Ureter (tissue), 1 donor: ENCODE measurements around the gene EFNA5. TPM values are rescaled to one million over a fixed set of nuclear protein-coding genes. Genes with fewer than 3 reads are reported as not detected.

Experiments used
- DNase-seq: peaks from one replicate; pipeline ENCODE4 v3.0.0-alpha.2; 2020; ENCODE audit warnings: low spot score
- total RNA-seq: library from RNA; stranded (reverse); gene quantifications from one replicate; pipeline ENCODE4 v1.2.4, GENCODE V29; 2023
- donor health status: DM: yes; HTN: yes; CAD: no.

The EFNA5 gene
- total RNA-seq, 1 donor from 2014 or later = 60.4 TPM

GRCh38 chr5:107570805-107571531, 99.8 kb downstream of the EFNA5 start:
- peak; percentile 55 for DNase-seq

GRCh38 chr5:107570181-107570580, 100.6 kb downstream of the EFNA5 start:
- DNase-seq = no peak

- DNase-seq = no peak
Observed at GRCh38 chr5:107567901-107568671, 102.7 kb downstream of the EFNA5 start.

- no peak for DNase-seq
Observed at GRCh38 chr5:107566986-107567385, 103.8 kb downstream of the EFNA5 start.

GRCh38 chr5:107565791-107566767, 104.7 kb downstream of the EFNA5 start:
- DNase-seq = no peak

GRCh38 chr5:107564931-107565372, 105.8 kb downstream of the EFNA5 start:
- DNase-seq = no peak

- DNase-seq = no peak
Observed at GRCh38 chr5:107563959-107564544, 106.7 kb downstream of the EFNA5 start.

GRCh38 chr5:107560377-107560776, 110.4 kb downstream of the EFNA5 start:
- DNase-seq = no peak

- DNase-seq = no peak
Observed at GRCh38 chr5:107558823-107559375, 111.8 kb downstream of the EFNA5 start.

- DNase-seq = no peak
Observed at GRCh38 chr5:107557051-107557658, 113.6 kb downstream of the EFNA5 start.

- DNase-seq = no peak
Observed at GRCh38 chr5:107556575-107556974, 114.2 kb downstream of the EFNA5 start.

GRCh38 chr5:107555425-107556090, 115.2 kb downstream of the EFNA5 start:
- no peak for DNase-seq

- DNase-seq = no peak
Observed at GRCh38 chr5:107554776-107555424, 115.8 kb downstream of the EFNA5 start.

- no peak for DNase-seq
Observed at GRCh38 chr5:107553117-107553555, 117.6 kb downstream of the EFNA5 start.

GRCh38 chr5:107551088-107551487, 119.6 kb downstream of the EFNA5 start:
- no peak for DNase-seq

- DNase-seq = no peak
Observed at GRCh38 chr5:107549567-107549966, 121.2 kb downstream of the EFNA5 start.

GRCh38 chr5:107548477-107548876, 122.3 kb downstream of the EFNA5 start:
- DNase-seq = no peak

- DNase-seq = no peak
Observed at GRCh38 chr5:107546719-107547118, 124.0 kb downstream of the EFNA5 start.

- no peak for DNase-seq
Observed at GRCh38 chr5:107545486-107545885, 125.3 kb downstream of the EFNA5 start.

- no peak for DNase-seq
Observed at GRCh38 chr5:107544967-107545366, 125.8 kb downstream of the EFNA5 start.
